UCSD-AML1 (cell line): Measurements from ENCODE around the gene CD58.
A peak's percentile ranks its signal among the peaks of the same experiment; 100 is the strongest.
"Not testable (repeated sequence)": the region's sequence is repeated elsewhere in the genome, so short reads cannot be mapped to it uniquely, and the experiment has no call there.

Source experiments
- DNase-seq: peaks from one replicate; lab custom pipeline; 2025; ENCODE audit not compliant: unreplicated experiment; lab: John Stamatoyannopoulos, UW

CD58 gene

GRCh38 chr1:116593401-116593800, 22.6 kb upstream of the CD58 start:
- DNase-seq, result not testable (repeated sequence)

- not testable (repeated sequence) for DNase-seq
These were observed 21.3 kb upstream of the CD58 start for GRCh38 chr1:116591951-116592605.

GRCh38 chr1:116591006-116591950, 20.5 kb upstream of the CD58 start:
- not testable (repeated sequence) for DNase-seq

GRCh38 chr1:116590359-116591005, 19.7 kb upstream of the CD58 start:
- not testable (repeated sequence) for DNase-seq

GRCh38 chr1:116589101-116589735, 18.4 kb upstream of the CD58 start:
- DNase-seq, result not testable (repeated sequence)

GRCh38 chr1:116587501-116588227, 16.8 kb upstream of the CD58 start:
- DNase-seq, result no peak

GRCh38 chr1:116586741-116587143, 15.9 kb upstream of the CD58 start:
- DNase-seq, result no peak

- no peak for DNase-seq
These were observed 15.1 kb upstream of the CD58 start for GRCh38 chr1:116585886-116586285.

- DNase-seq, result no peak
These were observed 10.6 kb upstream of the CD58 start for GRCh38 chr1:116581323-116581885.

GRCh38 chr1:116580446-116581322, 9.9 kb upstream of the CD58 start:
- DNase-seq, result no peak

- no peak for DNase-seq
These were observed 8.5 kb upstream of the CD58 start for GRCh38 chr1:116579259-116579875.

GRCh38 chr1:116578581-116578980, 7.8 kb upstream of the CD58 start:
- DNase-seq, result no peak

GRCh38 chr1:116577759-116578314, 7.0 kb upstream of the CD58 start:
- no peak for DNase-seq

- DNase-seq, result peak; percentile 49
These were observed 3.9 kb upstream of the CD58 start for GRCh38 chr1:116574581-116575291.

GRCh38 chr1:116573431-116574095, 2.7 kb upstream of the CD58 start:
- DNase-seq, result no peak

- DNase-seq, result no peak
These were observed 2.1 kb upstream of the CD58 start for GRCh38 chr1:116572771-116573430.

- no peak for DNase-seq
These were observed 1.3 kb upstream of the CD58 start for GRCh38 chr1:116572099-116572498.
